Mucosa of rectum (tissue), 2 donors: ENCODE measurements around the gene SRP54.
"Not testable (repeated sequence)": the region's sequence is repeated elsewhere in the genome, so short reads cannot be mapped to it uniquely, and the experiment has no call there.

Experiments used
- H3K27ac ChIP-seq, 2 donors: one replicate each; pipeline ENCODE4 v1.7.0; 2013; ENCODE audit warnings: inconsistent platforms in 2 of 2, low read depth in 2 of 2, low read length in 2 of 2
- H3K27me3 ChIP-seq, 2 donors: one replicate each; pipeline ENCODE4 v1.7.0; 2013; ENCODE audit warnings: low read length in 2 of 2; ENCODE audit not compliant: control insufficient read depth in 2 of 2, insufficient read depth in 2 of 2
- H3K36me3 ChIP-seq, 2 donors: one replicate each; pipeline ENCODE4 v1.7.0; 2013; ENCODE audit warnings: low read length in 2 of 2; ENCODE audit not compliant: control insufficient read depth in 2 of 2, insufficient read depth in 2 of 2
- H3K4me1 ChIP-seq, 2 donors: one replicate each; pipeline ENCODE4 v1.7.0; 2013; ENCODE audit warnings: low read length in 2 of 2, mild to moderate bottlenecking in 1 of 2; ENCODE audit not compliant: control insufficient read depth in 2 of 2, insufficient read depth in 2 of 2
- H3K4me3 ChIP-seq, 2 donors: one replicate each; pipeline ENCODE4 v1.7.0; 2013; ENCODE audit warnings: low read length in 2 of 2
- H3K9ac ChIP-seq, 2 donors: one replicate each; pipeline ENCODE4 v1.7.0; 2013; ENCODE audit warnings: low read length in 2 of 2, low read depth in 1 of 2, mild to moderate bottlenecking in 1 of 2
- H3K9me3 ChIP-seq, 2 donors: one replicate each; pipeline ENCODE4 v1.7.0; 2013; ENCODE audit warnings: low read length in 2 of 2; ENCODE audit not compliant: control insufficient read depth in 2 of 2
- donor health status: healthy.
- donor health status: Normal muscosa, but diverticular disease.

The SRP54 gene

DNA sequence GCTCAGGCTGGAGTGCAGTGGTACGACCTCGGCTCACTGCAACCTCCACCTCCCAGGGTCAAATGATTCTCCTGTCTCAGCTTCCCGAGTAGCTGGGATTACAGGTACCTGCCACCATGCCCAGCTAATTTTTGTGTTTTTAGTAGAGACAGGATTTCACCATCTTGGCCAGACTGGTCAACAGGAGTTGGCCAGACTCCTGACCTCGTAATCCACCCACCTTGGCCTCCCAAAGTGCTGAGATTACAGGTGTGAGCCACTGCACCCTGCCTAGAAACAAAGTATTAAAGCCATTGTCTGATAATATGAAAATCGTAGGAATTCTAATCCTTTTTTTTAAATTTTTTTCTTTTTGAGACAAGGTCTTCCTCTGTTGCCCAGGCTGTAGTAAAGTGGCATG, 82.9 kb downstream of the SRP54 start:
- peaks cover 3 to 16% of the 10 kb centered on the region in 2 donors for H3K4me1 ChIP-seq
- H3K27me3 ChIP-seq, H3K4me3 ChIP-seq, H3K9ac ChIP-seq, H3K9me3 ChIP-seq, H3K27ac ChIP-seq: not testable (repeated sequence)
- peaks cover 3 to 11% of the 10 kb centered on the region in 2 donors for H3K36me3 ChIP-seq

DNA sequence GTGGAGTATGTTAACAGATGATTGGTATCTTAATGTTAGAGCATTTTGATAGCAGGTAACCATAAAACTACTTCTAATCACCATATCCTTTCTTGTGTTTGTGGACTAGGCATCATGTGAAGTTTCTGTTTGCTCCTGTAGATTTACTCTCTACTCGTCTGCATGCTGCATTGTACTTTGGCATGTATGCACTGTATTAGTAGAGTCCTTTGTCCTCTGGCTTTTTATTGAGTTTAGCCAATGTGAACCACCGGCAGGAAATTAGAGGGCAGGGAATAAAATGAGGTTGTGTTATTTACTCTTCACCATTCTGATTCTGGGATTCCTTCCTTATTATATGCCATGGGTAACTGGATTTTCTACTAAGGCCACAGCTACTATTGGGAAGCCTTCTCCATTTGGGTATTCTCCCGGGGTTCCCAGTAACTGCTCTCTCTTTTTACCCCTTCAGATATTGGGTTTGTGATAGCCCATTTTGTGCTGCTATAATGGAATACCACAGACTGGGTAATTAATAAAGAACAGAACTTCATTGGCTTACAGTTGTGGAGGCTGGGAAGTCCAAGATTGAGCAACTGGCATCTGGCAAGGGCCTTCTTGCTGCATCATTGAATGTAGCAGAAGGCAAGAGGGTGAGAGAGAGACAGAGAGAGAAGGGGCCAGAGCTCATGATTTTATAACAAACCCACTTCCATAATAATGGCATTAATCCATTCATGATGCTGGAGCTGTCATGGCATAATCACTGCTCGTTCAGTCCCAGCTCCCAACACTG, 85.6 kb downstream of the SRP54 start:
- Histone ChIP-seq H3K9me3 (no peaks in the 10 kb centered on the region), H3K4me1 (peaks cover 0 to 11% of the 10 kb centered on the region in 2 donors), H3K36me3 (peaks cover 3 to 18% of the 10 kb centered on the region in 2 donors), H3K4me3 (peak overlapping the region; percentile 16 to 39), H3K27me3 (no peaks in the 10 kb centered on the region), H3K27ac (peak overlapping the region; percentile 81 to 88), H3K9ac (no peak overlapping the region)

DNA sequence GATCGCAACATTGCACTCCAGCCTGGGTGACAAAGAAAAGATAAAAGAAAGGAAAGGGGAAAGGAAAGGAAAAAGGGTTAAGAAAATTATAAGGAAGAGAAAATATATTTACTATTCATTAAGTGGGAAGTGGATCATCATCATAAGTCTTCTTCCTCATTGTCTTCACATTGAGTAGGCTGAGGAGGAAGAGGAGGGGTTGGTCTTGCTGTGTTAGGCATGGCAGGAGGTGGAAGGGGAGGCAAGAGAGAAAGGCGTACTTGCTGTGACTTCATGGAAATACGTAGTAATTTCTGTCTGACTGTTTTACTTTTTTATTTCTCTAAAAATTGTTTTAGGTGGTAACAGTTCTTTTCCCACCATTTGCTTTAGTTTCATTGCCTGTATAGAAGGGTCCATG, 89.4 kb downstream of the SRP54 start:
- no peaks in the 10 kb centered on the region for H3K27me3 ChIP-seq
- no peaks in the 10 kb centered on the region for H3K9me3 ChIP-seq
- no peak overlapping the region for H3K9ac ChIP-seq
- H3K27ac ChIP-seq: no peak overlapping the region
- H3K4me1 ChIP-seq: peaks cover 0 to 11% of the 10 kb centered on the region in 2 donors
- H3K4me3 ChIP-seq: no peak overlapping the region
- peaks cover 0 to 22% of the 10 kb centered on the region in 2 donors for H3K36me3 ChIP-seq

DNA sequence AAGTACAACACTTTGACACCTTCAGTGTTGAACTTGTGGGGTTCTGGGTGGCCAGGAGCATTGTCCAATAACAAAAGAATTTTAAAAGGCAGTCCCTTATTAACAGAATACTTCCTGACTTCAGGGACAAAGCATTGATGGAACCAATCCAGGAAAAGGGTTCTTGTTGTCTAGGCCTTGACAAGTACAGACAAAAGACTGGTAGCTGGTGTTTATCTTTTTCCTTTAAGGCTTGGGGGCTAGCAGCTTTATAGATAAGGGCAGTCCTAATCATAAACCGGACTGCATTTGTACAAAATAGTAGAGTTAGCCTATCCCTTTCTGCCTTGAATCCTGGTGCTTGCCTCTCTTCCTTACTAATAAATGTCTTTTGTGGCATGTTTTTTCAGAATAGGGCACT, 90.7 kb downstream of the SRP54 start:
- peaks cover 0 to 10% of the 10 kb centered on the region in 2 donors for H3K4me1 ChIP-seq
- peaks cover 5 to 24% of the 10 kb centered on the region in 2 donors for H3K36me3 ChIP-seq
- no peak overlapping the region for H3K27ac ChIP-seq
- H3K27me3 ChIP-seq: no peaks in the 10 kb centered on the region
- H3K9ac ChIP-seq: no peak overlapping the region
- H3K9me3 ChIP-seq: no peaks in the 10 kb centered on the region
- no peak overlapping the region for H3K4me3 ChIP-seq

DNA sequence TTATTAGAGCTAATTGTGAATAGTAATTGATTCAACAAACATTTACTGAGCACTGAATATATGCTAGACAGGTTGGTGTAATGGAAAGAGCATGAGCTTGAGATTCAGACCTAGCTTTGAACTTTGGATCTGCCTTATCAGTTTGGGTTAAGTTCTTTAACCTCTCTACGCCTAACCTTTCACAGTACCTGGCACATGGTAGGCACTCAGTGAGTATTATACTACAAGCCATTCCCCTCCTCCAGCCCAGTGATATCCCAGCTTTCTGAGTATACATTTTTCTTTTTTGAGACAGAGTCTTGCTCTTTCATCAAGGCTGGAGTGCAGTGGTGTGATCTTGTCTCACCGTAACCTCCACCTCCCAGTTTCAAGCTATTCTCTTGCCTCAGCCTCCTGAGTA, 95.3 kb downstream of the SRP54 start:
- Histone ChIP-seq H3K27ac (no peak overlapping the region), H3K9me3 (no peaks in the 10 kb centered on the region), H3K4me1 (peaks cover 2 to 14% of the 10 kb centered on the region in 2 donors), H3K36me3 (peaks cover 13 to 36% of the 10 kb centered on the region in 2 donors), H3K27me3 (no peaks in the 10 kb centered on the region), H3K4me3 (no peak overlapping the region), H3K9ac (no peak overlapping the region)
